T-helper 1 cell treated with Interleukin-12 subunit alpha and Interleukin-12 subunit beta and Interleukin-4 antibody, amounts not matched to agents 30 μg/mL and 1 μg/mL, for 36 hours (primary cell): ENCODE data around the gene MAP2K5.

Source experiments
- H3K27ac Mint-ChIP-seq: one replicate; pipeline ENCODE4 v1.8.0; 2021; ENCODE audit warnings: mild to moderate bottlenecking, mixed read lengths
- H3K27me3 Mint-ChIP-seq: one replicate; pipeline ENCODE4 v1.8.0; 2021; ENCODE audit warnings: low read depth, mixed read lengths
- H3K36me3 Mint-ChIP-seq: one replicate; pipeline ENCODE4 v1.8.0; 2021; ENCODE audit warnings: low read depth, mixed read lengths
- H3K4me1 Mint-ChIP-seq: one replicate; pipeline ENCODE4 v1.8.0; 2021; ENCODE audit warnings: low read depth, mixed read lengths
- H3K4me3 Mint-ChIP-seq: one replicate; pipeline ENCODE4 v1.8.0; 2021; ENCODE audit warnings: mild to moderate bottlenecking, moderate library complexity, mixed read lengths
- H3K9me3 Mint-ChIP-seq: one replicate; pipeline ENCODE4 v1.8.0; 2021; ENCODE audit warnings: mixed read lengths

The MAP2K5 gene

DNA sequence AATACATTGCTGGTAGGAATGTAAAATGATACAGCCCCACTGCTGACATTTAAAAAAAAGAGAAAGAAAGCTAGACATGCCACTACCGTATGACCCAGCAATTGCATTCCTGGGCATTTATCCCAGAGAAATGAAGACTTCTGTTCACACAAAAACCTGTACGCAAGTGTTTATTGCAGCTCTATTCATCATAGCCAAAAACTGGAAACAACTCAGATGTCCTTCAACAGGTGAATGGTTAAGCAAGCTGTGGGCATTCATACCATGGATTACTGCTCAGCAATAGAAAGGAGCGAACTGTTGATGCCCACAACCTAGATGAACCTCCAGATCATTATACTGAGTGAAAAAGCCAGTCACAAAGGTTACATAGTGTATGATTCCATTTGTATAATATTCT lies 132.5 kb downstream of the MAP2K5 start:
- Mint-ChIP-seq H3K4me3 (no peak overlapping the region), H3K4me1 (no peaks in the 10 kb centered on the region), H3K36me3 (peaks cover 14% of the 10 kb centered on the region), H3K9me3 (peaks cover 3% of the 10 kb centered on the region), H3K27me3 (no peaks in the 10 kb centered on the region), H3K27ac (no peak overlapping the region)

GRCh38 chr15:67678089-67678488 lies 135.6 kb downstream of the MAP2K5 start:
- no peaks in the 10 kb centered on the region for H3K4me1 Mint-ChIP-seq
- H3K4me3 Mint-ChIP-seq, result no peak overlapping the region
- H3K27me3 Mint-ChIP-seq, result no peaks in the 10 kb centered on the region
- no peak overlapping the region for H3K27ac Mint-ChIP-seq
- peaks cover 12% of the 10 kb centered on the region for H3K36me3 Mint-ChIP-seq
- H3K9me3 Mint-ChIP-seq, result peaks cover 8% of the 10 kb centered on the region

GRCh38 chr15:67678993-67679392 lies 136.5 kb downstream of the MAP2K5 start:
- no peaks in the 10 kb centered on the region for H3K27me3 Mint-ChIP-seq
- H3K27ac Mint-ChIP-seq, result no peak overlapping the region
- no peaks in the 10 kb centered on the region for H3K4me1 Mint-ChIP-seq
- peaks cover 12% of the 10 kb centered on the region for H3K36me3 Mint-ChIP-seq
- H3K9me3 Mint-ChIP-seq, result peaks cover 15% of the 10 kb centered on the region
- no peak overlapping the region for H3K4me3 Mint-ChIP-seq

- Mint-ChIP-seq H3K9me3 (peaks cover 32% of the 10 kb centered on the region), H3K4me1 (no peaks in the 10 kb centered on the region), H3K4me3 (no peak overlapping the region), H3K27me3 (no peaks in the 10 kb centered on the region), H3K36me3 (peaks cover 21% of the 10 kb centered on the region), H3K27ac (no peak overlapping the region)
These were observed 138.1 kb downstream of the MAP2K5 start for GRCh38 chr15:67680641-67681040.

- peaks cover 36% of the 10 kb centered on the region for H3K9me3 Mint-ChIP-seq
- H3K4me1 Mint-ChIP-seq, result no peaks in the 10 kb centered on the region
- H3K4me3 Mint-ChIP-seq, result no peak overlapping the region
- peaks cover 16% of the 10 kb centered on the region for H3K36me3 Mint-ChIP-seq
- H3K27ac Mint-ChIP-seq, result no peak overlapping the region
- H3K27me3 Mint-ChIP-seq, result no peaks in the 10 kb centered on the region
These were observed 142.6 kb downstream of the MAP2K5 start for GRCh38 chr15:67685008-67685599.

DNA sequence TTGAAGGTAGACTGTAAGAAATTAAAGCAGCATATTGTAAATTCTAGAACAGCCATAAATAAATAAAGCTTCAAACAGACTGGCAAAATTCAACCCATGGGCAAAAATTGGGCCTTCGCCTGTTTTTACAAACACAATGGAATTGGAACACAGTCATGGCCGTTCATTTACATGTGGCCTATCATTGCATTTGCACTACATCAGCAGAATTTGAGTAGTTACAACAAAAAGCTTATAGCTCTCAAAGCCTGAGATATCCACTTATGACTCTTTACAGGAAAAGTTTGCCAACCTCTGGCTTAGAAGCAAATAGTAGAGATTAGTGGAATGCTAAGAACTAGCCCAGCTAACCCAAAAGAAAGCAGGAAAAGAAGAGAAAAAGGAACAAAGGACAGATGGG lies 143.2 kb downstream of the MAP2K5 start:
- peaks cover 15% of the 10 kb centered on the region for H3K36me3 Mint-ChIP-seq
- peaks cover 36% of the 10 kb centered on the region for H3K9me3 Mint-ChIP-seq
- H3K4me1 Mint-ChIP-seq, result no peaks in the 10 kb centered on the region
- no peaks in the 10 kb centered on the region for H3K27me3 Mint-ChIP-seq
- no peak overlapping the region for H3K27ac Mint-ChIP-seq
- no peak overlapping the region for H3K4me3 Mint-ChIP-seq

DNA sequence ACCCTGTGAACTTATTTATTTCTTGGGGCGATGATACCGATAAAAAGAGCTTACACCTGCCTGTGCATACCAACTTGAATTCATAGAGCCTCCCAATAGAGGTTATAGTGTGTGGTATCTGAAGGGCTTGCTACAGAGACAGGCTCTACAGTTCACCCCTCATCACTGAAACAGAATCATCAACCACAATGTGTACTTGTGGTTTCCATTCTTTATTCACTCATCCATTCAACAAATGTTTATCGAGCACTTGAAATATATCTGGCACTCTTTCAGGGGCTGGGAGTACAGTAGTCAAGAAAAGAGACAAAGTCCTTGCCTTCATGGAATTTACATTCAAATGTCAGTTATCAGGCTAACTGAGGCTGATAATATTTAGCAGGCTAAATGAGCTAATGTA lies 148.4 kb downstream of the MAP2K5 start:
- no peaks in the 10 kb centered on the region for H3K4me1 Mint-ChIP-seq
- H3K36me3 Mint-ChIP-seq, result peaks cover 3% of the 10 kb centered on the region
- no peak overlapping the region for H3K4me3 Mint-ChIP-seq
- H3K27me3 Mint-ChIP-seq, result no peaks in the 10 kb centered on the region
- H3K9me3 Mint-ChIP-seq, result peaks cover 2% of the 10 kb centered on the region
- H3K27ac Mint-ChIP-seq, result no peak overlapping the region

GRCh38 chr15:67691450-67691849 lies 148.9 kb downstream of the MAP2K5 start:
- H3K36me3 Mint-ChIP-seq, result peaks cover 3% of the 10 kb centered on the region
- H3K27ac Mint-ChIP-seq, result no peak overlapping the region
- H3K4me3 Mint-ChIP-seq, result no peak overlapping the region
- no peaks in the 10 kb centered on the region for H3K9me3 Mint-ChIP-seq
- no peaks in the 10 kb centered on the region for H3K4me1 Mint-ChIP-seq
- H3K27me3 Mint-ChIP-seq, result no peaks in the 10 kb centered on the region

GRCh38 chr15:67692573-67692972 lies 150.1 kb downstream of the MAP2K5 start:
- no peak overlapping the region for H3K27ac Mint-ChIP-seq
- peaks cover 2% of the 10 kb centered on the region for H3K36me3 Mint-ChIP-seq
- no peaks in the 10 kb centered on the region for H3K4me1 Mint-ChIP-seq
- H3K27me3 Mint-ChIP-seq, result no peaks in the 10 kb centered on the region
- H3K4me3 Mint-ChIP-seq, result no peak overlapping the region
- H3K9me3 Mint-ChIP-seq, result no peaks in the 10 kb centered on the region

DNA sequence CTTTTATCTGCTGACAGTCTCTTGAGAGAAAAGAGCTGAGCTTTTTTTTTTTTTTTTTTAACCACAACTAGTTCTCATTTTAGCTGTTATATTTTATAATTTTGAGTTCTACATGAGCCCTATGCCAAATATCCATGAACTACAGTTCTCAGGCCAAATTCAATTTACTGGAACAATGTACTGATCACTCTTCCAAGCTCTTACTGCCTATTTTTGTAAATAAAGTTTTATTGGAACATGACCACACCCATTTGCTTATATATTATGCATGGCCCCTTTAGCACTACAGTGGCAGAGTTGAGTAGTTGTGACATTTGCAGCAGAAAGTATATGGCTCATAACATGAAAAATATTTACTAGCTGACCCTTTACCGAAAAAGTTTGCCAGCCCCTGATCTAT lies 153.6 kb downstream of the MAP2K5 start:
- Mint-ChIP-seq H3K9me3 (no peaks in the 10 kb centered on the region), H3K36me3 (peaks cover 4% of the 10 kb centered on the region), H3K27ac (no peak overlapping the region)

GRCh38 chr15:67700023-67700422 lies 157.5 kb downstream of the MAP2K5 start:
- Mint-ChIP-seq H3K4me3 (no peak overlapping the region), H3K27ac (peak overlapping the region; percentile 17), H3K36me3 (peaks cover 5% of the 10 kb centered on the region), H3K27me3 (no peaks in the 10 kb centered on the region), H3K4me1 (no peaks in the 10 kb centered on the region), H3K9me3 (no peaks in the 10 kb centered on the region)

More for the DNA sequence above, 153.6 kb downstream of the MAP2K5 start:
- Mint-ChIP-seq H3K27me3 (no peaks in the 10 kb centered on the region), H3K4me1 (no peaks in the 10 kb centered on the region), H3K4me3 (no peak overlapping the region)

GRCh38 chr15:67701669-67702068 lies 159.2 kb downstream of the MAP2K5 start:
- Mint-ChIP-seq H3K27me3 (no peaks in the 10 kb centered on the region), H3K4me3 (no peak overlapping the region), H3K27ac (no peak overlapping the region), H3K4me1 (no peaks in the 10 kb centered on the region), H3K9me3 (no peaks in the 10 kb centered on the region), H3K36me3 (peaks cover 14% of the 10 kb centered on the region)

DNA sequence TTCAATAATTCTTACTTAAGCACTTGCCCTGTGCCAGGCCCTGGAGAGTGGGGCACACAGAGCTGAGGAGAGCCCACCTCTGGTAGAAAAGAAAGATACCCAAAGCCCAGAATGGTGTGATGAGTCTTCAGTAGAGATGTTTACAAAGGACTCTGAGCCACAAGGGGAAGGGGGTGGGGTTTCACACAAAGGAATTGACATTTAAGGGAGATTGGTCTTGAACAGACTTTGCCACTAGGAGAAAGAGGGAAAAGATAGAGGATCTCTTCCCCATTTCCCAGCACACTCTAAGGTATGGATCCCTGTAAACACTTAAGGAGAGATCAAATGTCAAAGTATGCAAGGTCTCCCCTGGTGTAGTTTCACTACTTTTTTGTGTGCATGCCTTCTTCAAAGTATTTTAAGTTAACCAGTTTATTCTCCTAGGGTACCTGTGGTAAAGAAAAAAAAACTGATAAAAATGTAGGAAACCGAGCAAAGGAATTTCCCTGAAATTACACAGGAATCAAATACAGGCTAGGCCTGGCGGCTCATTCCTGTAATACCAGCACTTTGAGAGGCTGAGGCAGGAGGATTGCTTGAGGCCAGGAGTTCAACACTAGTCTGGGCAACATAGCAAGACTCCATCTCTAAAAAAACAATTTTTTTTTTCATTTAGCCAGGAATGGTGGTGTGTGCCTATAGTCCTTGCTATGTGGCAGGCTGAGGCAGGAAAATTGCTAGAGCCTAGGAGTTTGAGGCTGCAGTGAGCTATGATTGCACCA lies 165.2 kb downstream of the MAP2K5 start:
- Mint-ChIP-seq H3K27ac (no peak overlapping the region), H3K36me3 (peaks cover 10% of the 10 kb centered on the region), H3K27me3 (no peaks in the 10 kb centered on the region), H3K4me3 (no peak overlapping the region), H3K9me3 (no peaks in the 10 kb centered on the region), H3K4me1 (peaks cover 3% of the 10 kb centered on the region)

GRCh38 chr15:67708500-67708899 lies 166.0 kb downstream of the MAP2K5 start:
- Mint-ChIP-seq H3K36me3 (peaks cover 10% of the 10 kb centered on the region), H3K27me3 (no peaks in the 10 kb centered on the region), H3K27ac (no peak overlapping the region), H3K4me1 (peaks cover 3% of the 10 kb centered on the region), H3K9me3 (no peaks in the 10 kb centered on the region), H3K4me3 (no peak overlapping the region)

- Mint-ChIP-seq H3K4me3 (no peak overlapping the region), H3K4me1 (no peaks in the 10 kb centered on the region), H3K36me3 (no peaks in the 10 kb centered on the region), H3K27ac (no peak overlapping the region), H3K9me3 (no peaks in the 10 kb centered on the region), H3K27me3 (no peaks in the 10 kb centered on the region)
These were observed 172.7 kb downstream of the MAP2K5 start for GRCh38 chr15:67715170-67715569.
